ENCODE measurements around the gene GRK1. TPM values are rescaled to one million over a fixed set of nuclear protein-coding genes. Genes with fewer than 3 reads are reported as not detected.

The GRK1 gene
- total RNA-seq, 1 donor from 2014 or later: 1.2 TPM

GRCh38 chr13:113786262-113786841, 119.3 kb downstream of the GRK1 start:
- Mint-ChIP-seq H3K9me3 (ENCODE audit: unreplicated experiment) (peaks cover 4% of the 10 kb centered on the region), H3K36me3 (ENCODE audit: unreplicated experiment) (peaks cover 23% of the 10 kb centered on the region), H3K4me1 (ENCODE audit: low read depth, unreplicated experiment) (no peaks in the 10 kb centered on the region), H3K4me3 (ENCODE audit: unreplicated experiment) (no peak overlapping the region), H3K27ac (ENCODE audit: unreplicated experiment) (no peak overlapping the region), H3K27me3 (ENCODE audit: unreplicated experiment) (peaks cover 4% of the 10 kb centered on the region)
- no peak for TF ChIP-seq CTCF (IDR thresholded peaks at IDR 0.05; ENCODE audit: partially characterized antibody, unreplicated experiment)
- DNase-seq: no peak

Other genes starting within 250 kb of the GRK1 start
- 20.7 TPM for gene ADPRHL1, start 213.7 kb upstream of the GRK1 start, total RNA-seq (ENCODE audit: unreplicated experiment)
- gene DCUN1D2, start 176.5 kb upstream of the GRK1 start, total RNA-seq (ENCODE audit: unreplicated experiment): 97.7 TPM
- 62.0 TPM for gene TFDP1, start 82.5 kb upstream of the GRK1 start, total RNA-seq (ENCODE audit: unreplicated experiment)
- not detected for gene ATP4B, start 9.0 kb upstream of the GRK1 start, total RNA-seq (ENCODE audit: unreplicated experiment)
- 13.8 TPM for gene TMEM255B, start 92.0 kb downstream of the GRK1 start, total RNA-seq (ENCODE audit: unreplicated experiment)
- gene GAS6, start 196.9 kb downstream of the GRK1 start, total RNA-seq (ENCODE audit: unreplicated experiment): 47.6 TPM

Measured in glutamatergic neuron (in vitro differentiated cells).